GM12864 (cell line): ENCODE results near the gene PCDH9.

Source experiments
- DNase-seq: peaks from one replicate; pipeline ENCODE4 v3.0.0-alpha.2; 2011; ENCODE audit warnings: low read depth
- H3K4me3 ChIP-seq: 2 replicates; pipeline ENCODE4 v1.5.1; 2011; ENCODE audit warnings: mild to moderate bottlenecking, low read depth, low read length, control low read depth
- TF ChIP-seq, protein P1 (sequence below): IDR thresholded peaks from 2 replicates; pipeline ENCODE4 v1.5.1; 2011; ENCODE audit warnings: low read depth, mild to moderate bottlenecking, moderate library complexity, low read length, control low read depth, inconsistent platforms; ENCODE audit errors: missing control alignments

Gene PCDH9

DNA sequence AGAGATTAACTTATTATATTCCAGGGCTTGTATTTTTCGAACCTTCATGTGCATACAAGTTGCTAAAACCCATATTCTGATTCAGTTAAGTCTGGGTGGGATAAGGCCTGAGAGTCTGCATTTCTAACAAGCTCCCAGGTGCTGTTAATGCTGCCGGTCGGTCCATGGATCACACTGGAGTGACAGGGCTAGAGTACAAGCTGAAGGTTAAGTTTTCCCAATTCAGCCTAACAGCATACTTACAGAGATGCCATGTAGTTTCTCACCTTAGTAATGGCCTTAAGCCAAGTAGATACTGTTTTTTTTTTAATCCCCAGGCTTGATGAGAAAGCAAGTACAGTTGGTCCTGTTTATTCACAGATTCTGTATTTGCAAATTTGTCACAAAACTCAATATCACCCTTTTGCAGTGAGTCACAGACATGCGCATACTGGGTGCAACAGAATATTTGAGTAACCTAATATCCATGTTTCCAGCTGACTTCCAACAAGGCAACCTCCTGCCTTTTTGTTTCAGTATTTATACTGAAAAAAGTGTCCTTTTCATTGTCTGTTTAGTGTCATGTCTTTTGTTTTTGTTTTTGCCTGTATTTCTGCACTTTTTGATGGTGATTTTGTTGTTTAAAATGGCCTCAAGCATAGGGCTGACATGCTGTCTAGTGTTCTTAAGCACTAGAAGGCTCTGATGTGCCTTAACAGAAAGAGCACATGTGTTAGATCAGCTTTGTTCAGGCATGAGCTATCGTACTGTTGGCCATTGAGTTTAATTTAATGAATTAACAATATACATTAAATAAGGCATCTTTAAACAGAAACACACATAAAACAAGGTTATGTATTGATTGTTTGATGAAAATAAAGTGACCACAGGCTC, 875.0 kb downstream of the PCDH9 start:
- H3K4me3 ChIP-seq: no peak overlapping the region
- TF ChIP-seq, protein P1, sequence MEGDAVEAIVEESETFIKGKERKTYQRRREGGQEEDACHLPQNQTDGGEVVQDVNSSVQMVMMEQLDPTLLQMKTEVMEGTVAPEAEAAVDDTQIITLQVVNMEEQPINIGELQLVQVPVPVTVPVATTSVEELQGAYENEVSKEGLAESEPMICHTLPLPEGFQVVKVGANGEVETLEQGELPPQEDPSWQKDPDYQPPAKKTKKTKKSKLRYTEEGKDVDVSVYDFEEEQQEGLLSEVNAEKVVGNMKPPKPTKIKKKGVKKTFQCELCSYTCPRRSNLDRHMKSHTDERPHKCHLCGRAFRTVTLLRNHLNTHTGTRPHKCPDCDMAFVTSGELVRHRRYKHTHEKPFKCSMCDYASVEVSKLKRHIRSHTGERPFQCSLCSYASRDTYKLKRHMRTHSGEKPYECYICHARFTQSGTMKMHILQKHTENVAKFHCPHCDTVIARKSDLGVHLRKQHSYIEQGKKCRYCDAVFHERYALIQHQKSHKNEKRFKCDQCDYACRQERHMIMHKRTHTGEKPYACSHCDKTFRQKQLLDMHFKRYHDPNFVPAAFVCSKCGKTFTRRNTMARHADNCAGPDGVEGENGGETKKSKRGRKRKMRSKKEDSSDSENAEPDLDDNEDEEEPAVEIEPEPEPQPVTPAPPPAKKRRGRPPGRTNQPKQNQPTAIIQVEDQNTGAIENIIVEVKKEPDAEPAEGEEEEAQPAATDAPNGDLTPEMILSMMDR: no peak
- no peak for DNase-seq

DNA sequence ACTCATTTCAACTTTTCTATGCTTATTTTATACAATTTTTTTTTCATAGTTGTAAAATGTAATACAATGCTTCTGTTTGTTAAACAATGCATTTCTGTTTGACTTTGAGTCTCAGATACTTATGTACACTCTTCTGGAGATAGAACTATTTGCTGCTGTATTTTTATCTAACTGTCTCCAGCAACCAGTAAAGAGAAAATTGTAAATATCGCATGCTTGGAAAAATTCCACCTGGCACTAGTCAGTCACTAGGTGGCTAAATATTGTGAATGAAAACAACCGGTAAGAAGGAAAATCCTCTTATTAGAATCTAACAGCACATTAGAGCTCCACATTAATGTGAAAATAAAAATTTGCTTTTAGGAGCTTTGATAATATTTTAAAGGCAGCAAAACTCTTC, 876.5 kb downstream of the PCDH9 start:
- TF ChIP-seq, protein P1: no peak
- no peak for DNase-seq
- no peak overlapping the region for H3K4me3 ChIP-seq

DNA sequence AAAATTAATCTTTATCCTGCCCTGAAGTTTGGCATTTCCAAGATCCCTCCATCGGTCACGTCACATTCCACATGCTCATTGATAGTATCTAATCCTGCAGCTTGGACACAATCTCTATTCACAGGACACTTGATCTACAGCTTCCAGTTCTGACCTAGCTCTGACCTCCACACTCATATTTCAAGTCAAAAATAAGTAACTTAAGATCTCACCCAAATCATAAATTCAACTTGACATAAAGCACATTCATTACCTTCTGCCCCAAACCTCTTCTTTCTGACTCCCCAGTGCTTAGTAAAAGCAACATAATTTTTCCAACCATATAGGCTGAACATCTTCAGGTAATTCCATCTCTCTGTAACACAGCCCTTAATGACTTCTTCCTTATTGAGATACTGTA, 880.2 kb downstream of the PCDH9 start:
- no peak for DNase-seq
- no peak overlapping the region for H3K4me3 ChIP-seq
- TF ChIP-seq, protein P1: no peak

DNA sequence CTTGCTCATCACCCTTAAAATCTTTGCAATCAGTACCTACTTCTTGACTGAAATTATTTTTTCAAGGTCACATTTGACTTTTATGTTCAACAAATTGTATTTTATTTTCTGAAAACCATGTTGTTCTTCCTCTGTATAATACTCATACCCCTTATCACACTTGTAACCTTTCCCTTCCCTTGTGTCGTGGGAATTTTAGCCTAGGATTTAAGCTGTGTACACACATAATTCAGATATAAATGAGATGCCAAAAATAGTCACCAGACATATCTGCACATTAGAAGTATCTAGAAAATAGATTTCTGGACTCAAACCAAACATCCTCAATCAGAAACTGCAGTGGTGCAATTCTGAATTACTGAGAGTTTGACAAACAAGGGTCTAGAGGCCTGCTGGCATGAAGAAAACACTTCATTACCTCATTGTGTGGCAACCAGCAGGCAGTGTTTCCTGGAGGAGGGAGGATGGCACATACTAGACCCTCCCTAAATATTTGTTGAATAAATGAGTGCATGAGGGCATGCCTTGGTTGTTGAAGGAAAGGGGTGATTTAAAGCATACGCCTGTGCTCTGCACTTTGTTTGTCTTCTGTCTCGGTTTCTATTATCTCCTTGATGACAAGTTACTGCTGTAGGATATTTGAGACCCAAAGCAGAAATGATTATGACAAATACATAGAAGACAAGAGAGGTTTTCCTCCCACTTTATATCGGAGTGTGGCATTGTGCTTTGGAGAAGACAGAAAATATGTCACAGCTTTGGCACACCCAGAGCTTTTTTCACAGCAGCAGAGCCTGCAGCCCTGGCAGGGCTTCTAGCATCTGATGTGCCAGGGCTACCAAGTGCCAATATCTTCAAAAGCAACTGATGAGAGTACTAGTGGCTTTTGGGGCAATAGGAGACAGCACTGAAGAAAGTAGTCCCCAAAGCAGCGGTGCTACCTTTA, 881.1 kb downstream of the PCDH9 start:
- H3K4me3 ChIP-seq: no peak overlapping the region
- DNase-seq: no peak
- TF ChIP-seq, protein P1: no peak

DNA sequence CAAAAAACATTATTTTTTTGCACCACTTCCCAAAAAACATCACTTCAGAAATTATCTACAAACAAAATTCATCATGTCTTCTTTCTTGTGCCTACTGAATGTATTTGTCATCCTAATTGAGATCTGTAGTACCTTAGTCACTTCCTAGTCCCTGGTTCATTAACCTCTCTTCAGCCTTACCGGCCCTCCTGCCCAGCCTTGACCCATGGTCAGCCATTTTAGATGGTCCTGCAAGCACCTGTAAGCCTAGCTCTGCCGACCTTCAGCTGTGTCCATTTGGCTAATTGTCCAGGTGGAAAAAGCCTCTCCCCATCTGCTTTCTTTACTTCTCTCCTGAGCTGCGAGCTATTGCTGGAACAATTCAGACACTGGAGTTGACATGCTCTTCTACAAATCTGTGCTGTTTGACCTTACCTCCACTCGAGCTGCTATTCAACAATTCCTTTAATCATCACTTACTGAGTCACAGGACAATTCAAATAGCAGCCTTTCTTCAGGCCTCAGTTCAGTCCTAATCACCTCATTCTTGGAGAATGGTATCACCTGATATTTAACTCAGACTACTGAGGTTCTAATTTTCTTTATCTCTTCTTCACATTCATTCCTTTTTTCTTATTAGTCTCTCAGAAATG, 882.5 kb downstream of the PCDH9 start:
- DNase-seq: no peak

DNA sequence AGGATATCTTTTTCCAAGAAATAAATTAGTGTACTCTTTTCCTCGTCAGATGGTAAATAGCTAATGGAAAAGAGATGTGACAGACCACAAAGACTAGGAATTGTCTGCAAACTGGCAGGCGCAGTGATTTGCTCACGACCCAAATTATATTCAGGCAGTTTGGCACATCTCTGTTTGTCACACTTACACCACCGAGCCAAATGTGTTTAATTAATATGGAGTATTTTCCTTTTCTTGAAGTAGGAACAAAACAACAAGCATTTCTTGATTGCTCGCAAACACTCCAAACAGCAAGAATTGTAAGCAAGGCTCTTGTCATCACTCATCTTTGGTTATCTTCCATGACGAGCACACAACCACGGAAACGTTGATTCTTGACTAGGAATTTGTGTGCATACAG, 884.2 kb downstream of the PCDH9 start:
- no peak for DNase-seq
- H3K4me3 ChIP-seq: no peak overlapping the region
- TF ChIP-seq, protein P1: no peak

More for the DNA sequence above, 882.5 kb downstream of the PCDH9 start:
- H3K4me3 ChIP-seq: no peak overlapping the region
- TF ChIP-seq, protein P1: no peak
